ENCODE results near the gene TRIM75. TPM values are rescaled to one million over a fixed set of nuclear protein-coding genes. Genes with fewer than 3 reads are reported as not detected.

The TRIM75 gene
- total and polyA plus RNA-seq, 2 donors (not counting 3 experiments of a cell fraction or from before 2014, with no cell fraction given): not detected

GRCh38 chr4:165085946-165086345 is 32.3 kb downstream of the TRIM75 start:
- no peaks in the 10 kb centered on the region for H4K20me1 ChIP-seq (replicated peaks; ENCODE audit: control insufficient read depth, extremely low read depth, insufficient read depth, low read length)
- intact Hi-C loops (cut with micrococcal nuclease): no loop called here
- CTCF ChIA-PET: interaction anchor here (1.1 to 2.6 kb wide), 2 partner anchors 11 kb away, joined by 5 to 15 read pairs; no protein-coding TSS in a partner anchor
- no peaks in the 10 kb centered on the region for H3K9me1 ChIP-seq (replicated peaks; ENCODE audit: control insufficient read depth, extremely low read depth, insufficient read depth, low read length)
- H3K27me3 ChIP-seq (ENCODE audit: control insufficient read depth in 2 of 2, insufficient read depth in 2 of 2, low read length in 2 of 2): no peaks in the 10 kb centered on the region
- no peak overlapping the region for H3K4me2 ChIP-seq (ENCODE audit: insufficient read depth, low read length)
- no peak overlapping the region for H2AFZ ChIP-seq (ENCODE audit: low read depth, low read length)
- H3K36me3 ChIP-seq (ENCODE audit: control insufficient read depth in 2 of 2, extremely low read depth in 1 of 2, insufficient read depth in 2 of 2, low read length in 2 of 2): peaks cover 2 to 13% of the 10 kb centered on the region in 2 experiments
- POLR2A ChIA-PET: no interaction called here
- FAIRE-seq: no peak
- DNase-seq (ENCODE audit: low read depth, low spot score): no peak
- BruUV-seq (replicated peaks): no TSS peak
- H3K4me1 ChIP-seq (ENCODE audit: control insufficient read depth, extremely low read depth, insufficient read depth, low read length): no peaks in the 10 kb centered on the region
- no peaks in the 10 kb centered on the region for H3K79me2 ChIP-seq (ENCODE audit: control insufficient read depth, insufficient read depth, low read length)
- H3K9me3 ChIP-seq (replicated peaks; ENCODE audit: control insufficient read depth, insufficient read depth, low read length): no peaks in the 10 kb centered on the region
- dilution Hi-C loops (cut with MboI; ENCODE audit: extremely low pct_ligation_motif_present, low sequenced_read_pairs): no loop called here
- TF ChIP-seq POLR2A (IDR thresholded peaks at IDR 0.05; ENCODE audit: low read depth, low read length): no peak
- TF ChIP-seq MYC (IDR thresholded peaks at IDR 0.05; ENCODE audit: low read depth, low read length): no peak
- TF ChIP-seq JUN (IDR thresholded peaks at IDR 0.05; ENCODE audit: borderline replicate concordance, insufficient read depth, insufficient read length, low read depth): no peak
- TF ChIP-seq FOS (IDR thresholded peaks at IDR 0.05; ENCODE audit: borderline replicate concordance, insufficient read depth, low read length): no peak
- no peak for TF ChIP-seq CTCF (IDR thresholded peaks at IDR 0.05; ENCODE audit: extremely low read depth in 1 of 2, insufficient read depth in 1 of 2, low read depth in 1 of 2, low read length in 2 of 2)
- TF ChIP-seq GATA2 (IDR thresholded peaks at IDR 0.05; ENCODE audit: insufficient read depth, insufficient read length, low read depth, low read length): no peak
- no peak for TF ChIP-seq POLR2AphosphoS5 (IDR thresholded peaks at IDR 0.05; ENCODE audit: insufficient read depth, low read depth, low read length)
- no peak for TF ChIP-seq EZH2 (IDR thresholded peaks at IDR 0.05; ENCODE audit: borderline replicate concordance, low read depth, low read length, severe bottlenecking)
- TF ChIP-seq MAX (IDR thresholded peaks at IDR 0.05; ENCODE audit: insufficient read depth, insufficient read length): no peak
- H3K9ac ChIP-seq (replicated peaks; ENCODE audit: extremely low read depth, insufficient read depth, low read length): no peak overlapping the region
- H3K4me3 ChIP-seq (replicated peaks in 1 of 3; ENCODE audit: insufficient read depth in 1 of 3, low read depth in 1 of 3, low read length in 3 of 3): no peak overlapping the region
- H3K27ac ChIP-seq (ENCODE audit: insufficient read depth, low read depth, low read length): no peak overlapping the region
